ENCODE data around the gene TMCO1.
"Not testable (repeated sequence)": the region's sequence is repeated elsewhere in the genome, so short reads cannot be mapped to it uniquely, and the experiment has no call there.

DNA sequence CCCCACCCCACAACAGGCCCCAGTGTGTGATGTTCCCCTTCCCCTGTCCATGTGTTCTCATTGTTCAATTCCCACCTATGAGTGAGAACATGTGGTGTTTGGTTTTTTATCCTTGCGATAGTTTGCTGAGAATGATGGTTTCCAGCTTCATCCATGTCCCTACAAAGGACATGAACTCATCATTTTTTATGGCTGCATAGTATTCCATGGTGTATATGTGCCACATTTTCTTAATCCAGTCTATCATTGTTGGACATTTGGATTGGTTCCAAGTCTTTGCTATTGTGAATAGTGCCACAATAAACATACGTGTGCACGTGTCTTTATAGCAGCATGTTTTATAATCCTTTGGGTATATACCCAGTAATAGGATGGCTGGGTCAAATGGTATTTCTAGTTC, 9.5 kb upstream of the TMCO1 start:
- TF ChIP-seq, protein P1, sequence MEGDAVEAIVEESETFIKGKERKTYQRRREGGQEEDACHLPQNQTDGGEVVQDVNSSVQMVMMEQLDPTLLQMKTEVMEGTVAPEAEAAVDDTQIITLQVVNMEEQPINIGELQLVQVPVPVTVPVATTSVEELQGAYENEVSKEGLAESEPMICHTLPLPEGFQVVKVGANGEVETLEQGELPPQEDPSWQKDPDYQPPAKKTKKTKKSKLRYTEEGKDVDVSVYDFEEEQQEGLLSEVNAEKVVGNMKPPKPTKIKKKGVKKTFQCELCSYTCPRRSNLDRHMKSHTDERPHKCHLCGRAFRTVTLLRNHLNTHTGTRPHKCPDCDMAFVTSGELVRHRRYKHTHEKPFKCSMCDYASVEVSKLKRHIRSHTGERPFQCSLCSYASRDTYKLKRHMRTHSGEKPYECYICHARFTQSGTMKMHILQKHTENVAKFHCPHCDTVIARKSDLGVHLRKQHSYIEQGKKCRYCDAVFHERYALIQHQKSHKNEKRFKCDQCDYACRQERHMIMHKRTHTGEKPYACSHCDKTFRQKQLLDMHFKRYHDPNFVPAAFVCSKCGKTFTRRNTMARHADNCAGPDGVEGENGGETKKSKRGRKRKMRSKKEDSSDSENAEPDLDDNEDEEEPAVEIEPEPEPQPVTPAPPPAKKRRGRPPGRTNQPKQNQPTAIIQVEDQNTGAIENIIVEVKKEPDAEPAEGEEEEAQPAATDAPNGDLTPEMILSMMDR (conservative IDR thresholded peaks at IDR 0.05; ENCODE audit: low read depth, low read length): not testable (repeated sequence)
- TF ChIP-seq EZH2 (IDR thresholded peaks at IDR 0.05; ENCODE audit: borderline replicate concordance, low read depth, low read length, poor library complexity, severe bottlenecking): not testable (repeated sequence)

Data from A673 (cell line).